Vagina (tissue), 2 donors: Measurements from ENCODE around the gene TMC4.
"Not testable (repeated sequence)": the region's sequence is repeated elsewhere in the genome, so short reads cannot be mapped to it uniquely, and the experiment has no call there.

ENCODE experiments used
- POLR2A ChIP-seq, 2 donors: fragments of 450-650 bp; IDR thresholded peaks; one replicate each; pipeline ENCODE4 v1.6.1; 2017; ENCODE audit warnings: antibody characterized with exemption in 2 of 2, mild to moderate bottlenecking in 2 of 2, moderate library complexity in 2 of 2
- POLR2AphosphoS5 ChIP-seq, 2 donors: sonication (generic); formaldehyde crosslinking; IDR thresholded peaks; one replicate each; pipeline ENCODE4 v1.9.0; 2017; ENCODE audit warnings: antibody characterized with exemption in 2 of 2, mild to moderate bottlenecking in 2 of 2, low read depth in 1 of 2; ENCODE audit not compliant: insufficient read depth in 1 of 2
- TF ChIP-seq, protein P1 (sequence below), 3 experiments: fragments of 450-650 bp in 2 of 3; fragments of 200-600 bp in 1 of 3; sonication (generic) in 1 of 3; IDR thresholded peaks; one replicate each; pipeline ENCODE4 v1.5.1; 2017 to 2019; ENCODE audit warnings: antibody characterized with exemption in 3 of 3, mild to moderate bottlenecking in 2 of 3, moderate library complexity in 2 of 3

GRCh38 chr19:54194463-54194862 is 21.5 kb upstream of the TMC4 start:
- not testable (repeated sequence) for TF ChIP-seq POLR2A (IDR thresholded peaks at IDR 0.05); POLR2AphosphoS5 (IDR thresholded peaks at IDR 0.05; ENCODE audit: insufficient read depth in 1 of 2, low read depth in 1 of 2)
- TF ChIP-seq, protein P1, sequence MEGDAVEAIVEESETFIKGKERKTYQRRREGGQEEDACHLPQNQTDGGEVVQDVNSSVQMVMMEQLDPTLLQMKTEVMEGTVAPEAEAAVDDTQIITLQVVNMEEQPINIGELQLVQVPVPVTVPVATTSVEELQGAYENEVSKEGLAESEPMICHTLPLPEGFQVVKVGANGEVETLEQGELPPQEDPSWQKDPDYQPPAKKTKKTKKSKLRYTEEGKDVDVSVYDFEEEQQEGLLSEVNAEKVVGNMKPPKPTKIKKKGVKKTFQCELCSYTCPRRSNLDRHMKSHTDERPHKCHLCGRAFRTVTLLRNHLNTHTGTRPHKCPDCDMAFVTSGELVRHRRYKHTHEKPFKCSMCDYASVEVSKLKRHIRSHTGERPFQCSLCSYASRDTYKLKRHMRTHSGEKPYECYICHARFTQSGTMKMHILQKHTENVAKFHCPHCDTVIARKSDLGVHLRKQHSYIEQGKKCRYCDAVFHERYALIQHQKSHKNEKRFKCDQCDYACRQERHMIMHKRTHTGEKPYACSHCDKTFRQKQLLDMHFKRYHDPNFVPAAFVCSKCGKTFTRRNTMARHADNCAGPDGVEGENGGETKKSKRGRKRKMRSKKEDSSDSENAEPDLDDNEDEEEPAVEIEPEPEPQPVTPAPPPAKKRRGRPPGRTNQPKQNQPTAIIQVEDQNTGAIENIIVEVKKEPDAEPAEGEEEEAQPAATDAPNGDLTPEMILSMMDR (IDR thresholded peaks at IDR 0.05) = not testable (repeated sequence)
